ENCODE measurements around the gene RAPGEFL1.
"Not testable (repeated sequence)": the region's sequence is repeated elsewhere in the genome, so short reads cannot be mapped to it uniquely, and the experiment has no call there.

RAPGEFL1 gene

GRCh38 chr17:40231928-40232327, 54.7 kb downstream of the RAPGEFL1 start:
- peaks cover 34% of the 10 kb centered on the region for H3K79me2 ChIP-seq (ENCODE audit: control insufficient read depth, insufficient read depth, low read length, unreplicated experiment)
- not testable (repeated sequence) for H3K4me1 ChIP-seq (ENCODE audit: control insufficient read depth, insufficient read depth, low read length, unreplicated experiment); H3K36me3 ChIP-seq (ENCODE audit: insufficient read depth, low read length); H3K27ac ChIP-seq (ENCODE audit: low read depth, low read length); H2AFZ ChIP-seq (ENCODE audit: low read length, unreplicated experiment); H3K4me3 ChIP-seq (ENCODE audit: low read depth, low read length); H3K27me3 ChIP-seq (ENCODE audit: insufficient read depth, low read length)

DNA sequence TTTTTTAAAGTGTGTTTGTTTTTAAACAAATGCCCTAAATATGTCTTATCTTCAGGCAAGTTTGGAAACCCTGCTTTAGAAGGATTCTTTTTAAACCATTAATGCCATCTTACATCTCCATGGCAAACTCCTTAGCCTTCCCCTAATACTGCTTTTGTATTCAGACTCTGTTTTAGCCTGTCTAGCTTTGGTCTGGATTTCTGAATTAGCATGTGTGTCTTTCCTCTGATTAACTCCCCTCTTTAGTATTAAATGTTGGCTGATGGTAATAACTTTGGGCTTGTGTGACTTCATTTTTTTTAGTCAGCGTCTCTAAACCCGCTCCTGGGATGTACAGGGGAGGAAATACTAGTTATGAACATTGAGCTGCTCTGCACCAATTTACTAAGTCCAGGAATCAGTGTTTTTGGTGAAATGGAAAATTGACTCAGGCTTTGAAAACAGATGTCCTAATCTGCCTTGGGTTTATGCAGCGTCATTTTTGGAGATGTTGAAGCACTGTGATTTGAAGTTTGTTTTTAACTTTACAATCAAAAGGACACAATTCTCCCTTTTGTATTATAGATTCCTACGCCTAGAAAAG, 64.1 kb downstream of the RAPGEFL1 start:
- H3K36me3 ChIP-seq (ENCODE audit: insufficient read depth, low read length) = no peaks in the 10 kb centered on the region
- H3K27ac ChIP-seq (ENCODE audit: low read depth, low read length) = no peak overlapping the region
- H3K27me3 ChIP-seq (ENCODE audit: insufficient read depth, low read length) = no peaks in the 10 kb centered on the region

GRCh38 chr17:40242774-40243173, 65.5 kb downstream of the RAPGEFL1 start:
- Histone ChIP-seq H3K79me2 (ENCODE audit: control insufficient read depth, insufficient read depth, low read length, unreplicated experiment) (peaks cover 48% of the 10 kb centered on the region), H3K4me1 (ENCODE audit: control insufficient read depth, insufficient read depth, low read length, unreplicated experiment) (no peaks in the 10 kb centered on the region), H3K36me3 (ENCODE audit: insufficient read depth, low read length) (no peaks in the 10 kb centered on the region)

More for the DNA sequence above, 64.1 kb downstream of the RAPGEFL1 start:
- Histone ChIP-seq H2AFZ (ENCODE audit: low read length, unreplicated experiment) (no peak overlapping the region), H3K4me3 (ENCODE audit: low read depth, low read length) (no peak overlapping the region), H3K4me1 (ENCODE audit: control insufficient read depth, insufficient read depth, low read length, unreplicated experiment) (no peaks in the 10 kb centered on the region), H3K79me2 (ENCODE audit: control insufficient read depth, insufficient read depth, low read length, unreplicated experiment) (peaks cover 48% of the 10 kb centered on the region)

DNA sequence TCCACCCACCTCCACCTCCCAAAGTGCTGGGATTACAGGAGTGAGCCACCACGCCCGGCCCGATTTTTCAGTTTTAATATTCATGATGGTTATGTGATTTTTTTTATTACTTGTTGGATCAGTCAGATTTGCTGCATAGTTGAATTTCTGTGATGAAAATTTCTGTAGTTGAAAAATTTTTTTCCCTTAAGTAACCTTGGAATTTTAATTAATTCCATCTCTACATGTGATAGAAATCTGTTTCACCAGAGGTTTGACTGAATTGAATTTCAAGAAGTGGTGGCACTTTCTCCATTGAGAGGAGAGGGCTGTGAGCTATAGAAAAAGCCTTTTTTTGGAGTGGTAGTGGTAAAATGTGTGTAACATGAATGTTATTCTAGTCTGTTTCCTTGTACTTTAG, 66.5 kb downstream of the RAPGEFL1 start:
- Histone ChIP-seq H3K27ac (ENCODE audit: low read depth, low read length) (no peak overlapping the region), H3K79me2 (ENCODE audit: control insufficient read depth, insufficient read depth, low read length, unreplicated experiment) (peaks cover 53% of the 10 kb centered on the region)

More at GRCh38 chr17:40242774-40243173, 65.5 kb downstream of the RAPGEFL1 start:
- H2AFZ ChIP-seq (ENCODE audit: low read length, unreplicated experiment) = no peak overlapping the region
- no peak overlapping the region for H3K27ac ChIP-seq (ENCODE audit: low read depth, low read length)
- no peaks in the 10 kb centered on the region for H3K27me3 ChIP-seq (ENCODE audit: insufficient read depth, low read length)
- H3K4me3 ChIP-seq (ENCODE audit: low read depth, low read length) = no peak overlapping the region

GRCh38 chr17:40244255-40244654, 67.0 kb downstream of the RAPGEFL1 start:
- H3K4me1 ChIP-seq (ENCODE audit: control insufficient read depth, insufficient read depth, low read length, unreplicated experiment) = no peaks in the 10 kb centered on the region
- no peak overlapping the region for H2AFZ ChIP-seq (ENCODE audit: low read length, unreplicated experiment)
- no peak overlapping the region for H3K27ac ChIP-seq (ENCODE audit: low read depth, low read length)
- no peak overlapping the region for H3K4me3 ChIP-seq (ENCODE audit: low read depth, low read length)
- peaks cover 58% of the 10 kb centered on the region for H3K79me2 ChIP-seq (ENCODE audit: control insufficient read depth, insufficient read depth, low read length, unreplicated experiment)
- H3K36me3 ChIP-seq (ENCODE audit: insufficient read depth, low read length) = no peaks in the 10 kb centered on the region
- no peaks in the 10 kb centered on the region for H3K27me3 ChIP-seq (ENCODE audit: insufficient read depth, low read length)

More for the DNA sequence above, 66.5 kb downstream of the RAPGEFL1 start:
- H3K4me1 ChIP-seq (ENCODE audit: control insufficient read depth, insufficient read depth, low read length, unreplicated experiment) = no peaks in the 10 kb centered on the region
- H2AFZ ChIP-seq (ENCODE audit: low read length, unreplicated experiment) = no peak overlapping the region
- H3K4me3 ChIP-seq (ENCODE audit: low read depth, low read length) = no peak overlapping the region
- no peaks in the 10 kb centered on the region for H3K36me3 ChIP-seq (ENCODE audit: insufficient read depth, low read length)
- no peaks in the 10 kb centered on the region for H3K27me3 ChIP-seq (ENCODE audit: insufficient read depth, low read length)

Measured in ACC112 (cell line).